PC-3 (cell line): ENCODE results near the gene TPRN. TPM values are rescaled to one million over a fixed set of nuclear protein-coding genes. Genes with fewer than 3 reads are reported as not detected.

Experiments
- ATAC-seq: fragments of 200-7000 bp; cut with Tn5 transposase; 2 replicates; pipeline ENCODE4 v1.9.1; 2020; ENCODE audit warnings: mild to moderate bottlenecking, moderate library complexity
- BruUV-seq: library from RNA; stranded (reverse); fragments of 400-500 nt; replicated peaks from 2 replicates; lab custom pipeline; 2021; lab: Mats Ljungman, UMichigan
- CTCF ChIA-PET: fragments of 300-600 bp; sonication (Branson Sonifier 250); formaldehyde crosslinking; loops from one replicate; lab custom pipeline; 2022; ENCODE audit warnings: antibody characterized with exemption; lab: Charles Lee
- POLR2A ChIA-PET: fragments of 300-600 bp; sonication (Branson Sonifier 250); formaldehyde crosslinking; loops from one replicate; lab custom pipeline; 2022; ENCODE audit warnings: antibody characterized with exemption; ENCODE audit not compliant: unreplicated experiment; lab: Charles Lee
- DNase-seq: peaks from one replicate; pipeline ENCODE4 v3.0.0-alpha.2; 2015
- H2AFZ ChIP-seq: fragments of 300-600 bp; sonication (generic); 2 replicates; pipeline ENCODE4 v1.6.0; 2016; ENCODE audit warnings: antibody characterized with exemption, low read length
- H3F3A ChIP-seq: fragments of 300-600 bp; sonication (generic); one replicate; pipeline ENCODE4 v1.6.0; 2017; ENCODE audit warnings: antibody characterized with exemption, low read length, control low read depth, mild to moderate bottlenecking; ENCODE audit not compliant: unreplicated experiment
- H3K27ac ChIP-seq: fragments of 300-600 bp; sonication (generic); 2 replicates; pipeline ENCODE4 v1.5.1; 2016; ENCODE audit warnings: mild to moderate bottlenecking, low read length
- H3K27me3 ChIP-seq: fragments of 300-600 bp; sonication (generic); 2 replicates; pipeline ENCODE4 v1.6.1; 2016; ENCODE audit warnings: low read length, mixed read lengths
- H3K36me3 ChIP-seq: fragments of 300-600 bp; sonication (generic); 2 replicates; pipeline ENCODE4 v1.6.1; 2016; ENCODE audit warnings: low read depth, mixed run types, low read length, mixed read lengths
- H3K4me1 ChIP-seq: fragments of 300-600 bp; sonication (generic); 2 replicates; pipeline ENCODE4 v1.5.1; 2016; ENCODE audit warnings: low read length; ENCODE audit not compliant: insufficient read depth
- H3K4me2 ChIP-seq: fragments of 300-600 bp; sonication (generic); 2 replicates; pipeline ENCODE4 v1.6.0; 2016; ENCODE audit warnings: low read length
- H3K4me3 ChIP-seq: fragments of 300-600 bp; sonication (generic); 2 replicates; pipeline ENCODE4 v1.5.1; 2016; ENCODE audit warnings: mild to moderate bottlenecking, low read length, mixed read lengths
- H3K79me2 ChIP-seq: fragments of 300-600 bp; sonication (generic); 2 replicates; pipeline ENCODE4 v1.6.1; 2017; ENCODE audit warnings: low read length, mixed read lengths
- H3K9ac ChIP-seq: fragments of 300-600 bp; sonication (generic); 2 replicates; pipeline ENCODE4 v1.6.0; 2016; ENCODE audit warnings: mild to moderate bottlenecking, low read length
- H3K9me2 ChIP-seq: fragments of 300-600 bp; sonication (generic); replicated peaks from 2 replicates; pipeline ENCODE4 v1.6.1; 2016; ENCODE audit warnings: mixed run types, low read length, mixed read lengths
- H3K9me3 ChIP-seq: fragments of 300-600 bp; sonication (generic); 2 replicates; pipeline ENCODE4 v1.6.1; 2016; ENCODE audit warnings: low read length, mixed read lengths
- H4K20me1 ChIP-seq: fragments of 300-600 bp; sonication (generic); 2 replicates; pipeline ENCODE4 v1.6.1; 2016; ENCODE audit warnings: low read length, mixed read lengths
- EZH2 ChIP-seq: fragments of 300-600 bp; sonication (generic); IDR thresholded peaks from one replicate; pipeline ENCODE4 v1.6.1; 2017; ENCODE audit warnings: antibody characterized with exemption, mild to moderate bottlenecking, low read length; ENCODE audit not compliant: unreplicated experiment
- EZH2phosphoT487 ChIP-seq: fragments of 300-600 bp; sonication (generic); IDR thresholded peaks from 2 replicates; pipeline ENCODE4 v1.6.1; 2018; ENCODE audit warnings: mild to moderate bottlenecking, antibody characterized with exemption, low read length, borderline replicate concordance
- intact Hi-C: fragments of 100-400 bp; cut with micrococcal nuclease; formaldehyde crosslinking; loops from 2 replicates; pipeline ENCODE4 v1.9.0; 2023
- total RNA-seq: library from RNA; depleted of rRNA; stranded (reverse); fragments of >200 nt; gene quantifications from 2 replicates; pipeline ENCODE4 v1.2.3, GENCODE V29; 2014
- TF ChIP-seq, protein P1 (sequence below): fragments of 300-600 bp; sonication (generic); conservative IDR thresholded peaks from 2 replicates; pipeline ENCODE4 v1.5.1; 2017; ENCODE audit warnings: antibody characterized with exemption, low read depth, mild to moderate bottlenecking, low read length

Gene TPRN
- total RNA-seq, 1 experiment from 2014 or later: 11.3 TPM

DNA sequence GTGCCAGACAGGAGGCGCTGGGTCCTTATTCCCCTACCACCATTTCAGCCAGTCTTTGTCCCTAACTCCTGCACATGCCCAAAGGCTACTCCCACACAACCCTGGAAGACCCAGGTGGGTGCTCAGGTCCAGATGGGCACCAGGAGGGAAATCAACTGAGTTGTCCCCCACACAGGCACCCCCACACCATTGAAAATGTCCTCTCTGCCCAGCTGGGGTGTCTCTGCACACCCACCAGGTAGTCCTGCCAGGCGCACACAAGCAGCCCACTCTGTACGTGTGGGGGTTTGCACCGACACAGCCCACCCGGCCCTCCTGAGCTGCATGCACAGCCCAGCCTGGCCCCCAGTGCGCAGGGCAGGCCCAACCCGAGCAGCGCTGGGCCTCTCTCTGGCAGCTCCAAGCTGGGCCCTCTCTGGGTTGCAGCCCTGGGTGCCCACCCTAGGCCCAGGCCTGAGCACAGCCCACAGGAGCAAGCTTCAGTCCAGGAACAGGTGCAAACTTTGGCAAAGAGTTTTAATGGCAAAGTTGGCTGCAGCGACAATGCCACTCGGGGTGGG lies 19.3 kb upstream of the TPRN start:
- intact Hi-C loops: no loop called here
- Histone ChIP-seq H3F3A (peaks cover 2% of the 10 kb centered on the region), H3K4me2 (no peak overlapping the region), H3K27me3 (no peaks in the 10 kb centered on the region), H3K9ac (no peak overlapping the region), H2AFZ (no peak overlapping the region), H3K4me3 (no peak overlapping the region), H3K36me3 (no peaks in the 10 kb centered on the region), H3K79me2 (peaks cover 8% of the 10 kb centered on the region; the same call in 1 of the 2 replicates), H3K9me3 (no peaks in the 10 kb centered on the region), H4K20me1 (no peaks in the 10 kb centered on the region), H3K4me1 (peaks cover 33% of the 10 kb centered on the region), H3K27ac (no peak overlapping the region), H3K9me2 (no peaks in the 10 kb centered on the region)
- ChIA-PET POLR2A (interaction anchor here (0.6 kb wide), 1 partner anchor 133 kb away, joined by 4 read pairs; the partner anchor contains the start of gene MAN1B1), CTCF (no interaction called here)
- TF ChIP-seq EZH2 (no peak), EZH2phosphoT487 (no peak)
- TF ChIP-seq, protein P1, sequence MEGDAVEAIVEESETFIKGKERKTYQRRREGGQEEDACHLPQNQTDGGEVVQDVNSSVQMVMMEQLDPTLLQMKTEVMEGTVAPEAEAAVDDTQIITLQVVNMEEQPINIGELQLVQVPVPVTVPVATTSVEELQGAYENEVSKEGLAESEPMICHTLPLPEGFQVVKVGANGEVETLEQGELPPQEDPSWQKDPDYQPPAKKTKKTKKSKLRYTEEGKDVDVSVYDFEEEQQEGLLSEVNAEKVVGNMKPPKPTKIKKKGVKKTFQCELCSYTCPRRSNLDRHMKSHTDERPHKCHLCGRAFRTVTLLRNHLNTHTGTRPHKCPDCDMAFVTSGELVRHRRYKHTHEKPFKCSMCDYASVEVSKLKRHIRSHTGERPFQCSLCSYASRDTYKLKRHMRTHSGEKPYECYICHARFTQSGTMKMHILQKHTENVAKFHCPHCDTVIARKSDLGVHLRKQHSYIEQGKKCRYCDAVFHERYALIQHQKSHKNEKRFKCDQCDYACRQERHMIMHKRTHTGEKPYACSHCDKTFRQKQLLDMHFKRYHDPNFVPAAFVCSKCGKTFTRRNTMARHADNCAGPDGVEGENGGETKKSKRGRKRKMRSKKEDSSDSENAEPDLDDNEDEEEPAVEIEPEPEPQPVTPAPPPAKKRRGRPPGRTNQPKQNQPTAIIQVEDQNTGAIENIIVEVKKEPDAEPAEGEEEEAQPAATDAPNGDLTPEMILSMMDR: no peak
- BruUV-seq: no TSS peak
- no peak for DNase-seq
- ATAC-seq: no peak

DNA sequence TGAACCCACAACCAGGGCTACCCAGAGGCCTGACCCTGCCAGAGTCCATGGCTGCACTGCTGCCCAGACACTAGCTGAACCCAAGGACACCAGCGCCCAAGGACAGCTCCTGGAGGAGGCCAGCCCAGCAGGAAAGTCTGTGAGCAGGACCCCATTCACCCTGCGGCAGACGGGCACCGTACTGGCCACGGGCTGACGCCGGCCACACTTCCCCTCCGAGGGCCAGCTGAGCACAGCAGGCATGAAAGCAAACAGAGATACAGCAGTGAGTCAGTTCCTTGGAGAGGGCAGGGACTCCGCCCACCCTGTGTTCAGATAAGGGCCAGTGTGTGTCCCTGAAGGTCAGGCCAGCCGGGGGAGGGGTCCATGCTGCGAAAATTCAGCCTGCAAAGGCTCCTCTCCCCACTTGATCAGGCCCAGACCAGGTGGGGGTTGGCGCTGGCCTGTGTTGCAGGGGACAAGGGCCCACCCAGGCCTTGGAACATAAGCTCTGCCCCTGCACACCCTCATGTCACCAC lies 18.3 kb upstream of the TPRN start:
- CTCF ChIA-PET: interaction anchor here (0.6 kb wide), 1 partner anchor 62 kb away, joined by 3 read pairs; no protein-coding TSS in a partner anchor
- BruUV-seq: no TSS peak
- TF ChIP-seq, protein P1: no peak
- TF ChIP-seq EZH2 (no peak), EZH2phosphoT487 (no peak)
- Histone ChIP-seq H3K9me3 (no peaks in the 10 kb centered on the region), H3K36me3 (no peaks in the 10 kb centered on the region), H3K9me2 (no peaks in the 10 kb centered on the region), H4K20me1 (no peaks in the 10 kb centered on the region), H2AFZ (no peak overlapping the region), H3F3A (peaks cover 1% of the 10 kb centered on the region), H3K79me2 (peaks cover 1% of the 10 kb centered on the region; the same call in 1 of the 2 replicates), H3K27me3 (no peaks in the 10 kb centered on the region), H3K27ac (peak overlapping the region; percentile 10), H3K4me2 (peak overlapping the region; percentile 90), H3K9ac (no peak overlapping the region), H3K4me3 (peak overlapping the region; percentile 70), H3K4me1 (peaks cover 25% of the 10 kb centered on the region)
- POLR2A ChIA-PET: interaction anchor here (0.6 to 0.7 kb wide), 2 partner anchors 68 to 132 kb away, joined by 4 to 5 read pairs; partner anchors contain the start of gene MAN1B1
- intact Hi-C loops: no loop called here
- DNase-seq (peak; percentile 65), ATAC-seq (peak; percentile 55)
